ENCODE results near the gene PPP3CA. TPM values are rescaled to one million over a fixed set of nuclear protein-coding genes. Genes with fewer than 3 reads are reported as not detected.
"Not testable (repeated sequence)": the region's sequence is repeated elsewhere in the genome, so short reads cannot be mapped to it uniquely, and the experiment has no call there.

Gene PPP3CA
- total RNA-seq, 2 donors from 2014 or later: 11.3 to 15.6 TPM

GRCh38 chr4:101183666-101184373 lies 163.5 kb downstream of the PPP3CA start:
- Mint-ChIP-seq H3K9me3 (peaks cover 0 to 6% of the 10 kb centered on the region in 2 donors), H3K4me3 (no peak overlapping the region), H3K4me1 (ENCODE audit: low read depth) (no peaks in the 10 kb centered on the region), H3K36me3 (ENCODE audit: insufficient read depth in 2 of 2) (peaks cover 0 to 2% of the 10 kb centered on the region in 2 donors), H3K27me3 (ENCODE audit: low read depth) (no peaks in the 10 kb centered on the region), H3K27ac (no peak overlapping the region)
- ATAC-seq (replicated peaks in 1 of 2): no peak
- DNase-seq: no peak

GRCh38 chr4:101183221-101183620 lies 164.1 kb downstream of the PPP3CA start:
- Mint-ChIP-seq H3K4me3 (no peak overlapping the region), H3K27ac (no peak overlapping the region), H3K27me3 (ENCODE audit: low read depth) (no peaks in the 10 kb centered on the region), H3K9me3 (peaks cover 0 to 6% of the 10 kb centered on the region in 2 donors), H3K4me1 (ENCODE audit: low read depth) (no peaks in the 10 kb centered on the region), H3K36me3 (ENCODE audit: insufficient read depth in 2 of 2) (peaks cover 0 to 2% of the 10 kb centered on the region in 2 donors)
- DNase-seq (no peak), ATAC-seq (replicated peaks in 1 of 2) (no peak)

- not testable (repeated sequence) for H3K27ac Mint-ChIP-seq; H3K36me3 Mint-ChIP-seq (ENCODE audit: insufficient read depth in 2 of 2); H3K4me1 Mint-ChIP-seq (ENCODE audit: low read depth); DNase-seq; ATAC-seq (replicated peaks in 1 of 2); H3K4me3 Mint-ChIP-seq; H3K27me3 Mint-ChIP-seq (ENCODE audit: low read depth); H3K9me3 Mint-ChIP-seq
Observed at GRCh38 chr4:101182688-101183087, 164.6 kb downstream of the PPP3CA start.

- H3K4me1 Mint-ChIP-seq (ENCODE audit: low read depth): peaks cover 7% of the 10 kb centered on the region
- H3K4me3 Mint-ChIP-seq: no peak overlapping the region
- H3K36me3 Mint-ChIP-seq (ENCODE audit: insufficient read depth in 2 of 2): peaks cover 0 to 2% of the 10 kb centered on the region in 2 donors
- no peak overlapping the region for H3K27ac Mint-ChIP-seq
- no peak for DNase-seq
- ATAC-seq (replicated peaks in 1 of 2): no peak
- H3K27me3 Mint-ChIP-seq (ENCODE audit: low read depth): no peaks in the 10 kb centered on the region
- H3K9me3 Mint-ChIP-seq: peaks cover 0 to 4% of the 10 kb centered on the region in 2 donors
Observed at GRCh38 chr4:101178731-101179130, 168.6 kb downstream of the PPP3CA start.

- peaks cover 0 to 2% of the 10 kb centered on the region in 2 donors for H3K9me3 Mint-ChIP-seq
- H3K4me3 Mint-ChIP-seq: peak overlapping the region in 1 of 2 donors; percentile 50
- ATAC-seq (replicated peaks in 1 of 2): peak in 1 of 2 donors; percentile 69
- H3K36me3 Mint-ChIP-seq (ENCODE audit: insufficient read depth in 2 of 2): no peaks in the 10 kb centered on the region
- DNase-seq: no peak
- H3K27me3 Mint-ChIP-seq (ENCODE audit: low read depth): no peaks in the 10 kb centered on the region
- peaks cover 7% of the 10 kb centered on the region for H3K4me1 Mint-ChIP-seq (ENCODE audit: low read depth)
- no peak overlapping the region for H3K27ac Mint-ChIP-seq
Observed at GRCh38 chr4:101177154-101177553, 170.2 kb downstream of the PPP3CA start.

- no peak for DNase-seq
- no peak overlapping the region for H3K4me3 Mint-ChIP-seq
- H3K27ac Mint-ChIP-seq: peak overlapping the region; percentile 17
- no peaks in the 10 kb centered on the region for H3K27me3 Mint-ChIP-seq (ENCODE audit: low read depth)
- H3K4me1 Mint-ChIP-seq (ENCODE audit: low read depth): peaks cover 7% of the 10 kb centered on the region
- ATAC-seq (replicated peaks in 1 of 2): no peak
- H3K9me3 Mint-ChIP-seq: no peaks in the 10 kb centered on the region
- H3K36me3 Mint-ChIP-seq (ENCODE audit: insufficient read depth in 2 of 2): no peaks in the 10 kb centered on the region
Observed at GRCh38 chr4:101175896-101176676, 171.2 kb downstream of the PPP3CA start.

GRCh38 chr4:101174679-101175345 lies 172.5 kb downstream of the PPP3CA start:
- Mint-ChIP-seq H3K36me3 (ENCODE audit: insufficient read depth in 2 of 2) (no peaks in the 10 kb centered on the region), H3K27ac (no peak overlapping the region), H3K27me3 (ENCODE audit: low read depth) (no peaks in the 10 kb centered on the region), H3K4me1 (ENCODE audit: low read depth) (peaks cover 7% of the 10 kb centered on the region), H3K4me3 (no peak overlapping the region), H3K9me3 (no peaks in the 10 kb centered on the region)
- no peak for DNase-seq
- no peak for ATAC-seq (replicated peaks in 1 of 2)

GRCh38 chr4:101172369-101172768 lies 175.0 kb downstream of the PPP3CA start:
- Mint-ChIP-seq H3K27me3 (ENCODE audit: low read depth) (no peaks in the 10 kb centered on the region), H3K36me3 (ENCODE audit: insufficient read depth in 2 of 2) (no peaks in the 10 kb centered on the region), H3K4me3 (no peak overlapping the region), H3K4me1 (ENCODE audit: low read depth) (peaks cover 6% of the 10 kb centered on the region), H3K9me3 (no peaks in the 10 kb centered on the region), H3K27ac (no peak overlapping the region)
- no peak for ATAC-seq (replicated peaks in 1 of 2)
- no peak for DNase-seq

- Mint-ChIP-seq H3K4me3 (no peak overlapping the region), H3K9me3 (no peaks in the 10 kb centered on the region), H3K27me3 (ENCODE audit: low read depth) (no peaks in the 10 kb centered on the region), H3K36me3 (ENCODE audit: insufficient read depth in 2 of 2) (no peaks in the 10 kb centered on the region), H3K4me1 (ENCODE audit: low read depth) (peaks cover under 1% of the 10 kb centered on the region), H3K27ac (no peak overlapping the region)
- ATAC-seq (replicated peaks in 1 of 2) (peak in 1 of 2 donors; percentile 17), DNase-seq (no peak)
Observed at GRCh38 chr4:101171747-101172146, 175.6 kb downstream of the PPP3CA start.

GRCh38 chr4:101169044-101170014 lies 178.0 kb downstream of the PPP3CA start:
- ATAC-seq (replicated peaks in 1 of 2): peak; percentile 94 to 98
- no peak overlapping the region for H3K27ac Mint-ChIP-seq
- no peak overlapping the region for H3K4me3 Mint-ChIP-seq
- H3K4me1 Mint-ChIP-seq (ENCODE audit: low read depth): no peaks in the 10 kb centered on the region
- peak; percentile 65 to 74 for DNase-seq
- H3K9me3 Mint-ChIP-seq: no peaks in the 10 kb centered on the region
- H3K27me3 Mint-ChIP-seq (ENCODE audit: low read depth): no peaks in the 10 kb centered on the region
- H3K36me3 Mint-ChIP-seq (ENCODE audit: insufficient read depth in 2 of 2): no peaks in the 10 kb centered on the region

GRCh38 chr4:101163936-101164335 lies 183.4 kb downstream of the PPP3CA start:
- peaks cover 11% of the 10 kb centered on the region for H3K4me1 Mint-ChIP-seq (ENCODE audit: low read depth)
- ATAC-seq (replicated peaks in 1 of 2) (peak in 1 of 2 donors; percentile 36), DNase-seq (no peak)
- no peak overlapping the region for H3K4me3 Mint-ChIP-seq
- no peaks in the 10 kb centered on the region for H3K36me3 Mint-ChIP-seq (ENCODE audit: insufficient read depth in 2 of 2)
- no peak overlapping the region for H3K27ac Mint-ChIP-seq
- H3K27me3 Mint-ChIP-seq (ENCODE audit: low read depth): no peaks in the 10 kb centered on the region
- no peaks in the 10 kb centered on the region for H3K9me3 Mint-ChIP-seq

GRCh38 chr4:101162990-101163380 lies 184.3 kb downstream of the PPP3CA start:
- H3K27me3 Mint-ChIP-seq (ENCODE audit: low read depth): no peaks in the 10 kb centered on the region
- DNase-seq (no peak), ATAC-seq (replicated peaks in 1 of 2) (no peak)
- no peak overlapping the region for H3K27ac Mint-ChIP-seq
- H3K4me3 Mint-ChIP-seq: no peak overlapping the region
- H3K4me1 Mint-ChIP-seq (ENCODE audit: low read depth): peaks cover 16% of the 10 kb centered on the region
- no peaks in the 10 kb centered on the region for H3K9me3 Mint-ChIP-seq
- no peaks in the 10 kb centered on the region for H3K36me3 Mint-ChIP-seq (ENCODE audit: insufficient read depth in 2 of 2)

Measured in activated T-cell treated with anti-CD3 and anti-CD28 coated beads, Interleukin-2, amount 50 U/mL, for 72 hours (primary cell).